GM21529 (cell line): ENCODE measurements around the gene PAMR1.

Source experiments
- ATAC-seq: cut with Tn5 transposase; IDR thresholded peaks from one replicate; pipeline ENCODE4 v1.9.1; 2021; ENCODE audit not compliant: unreplicated experiment

PAMR1 gene

DNA sequence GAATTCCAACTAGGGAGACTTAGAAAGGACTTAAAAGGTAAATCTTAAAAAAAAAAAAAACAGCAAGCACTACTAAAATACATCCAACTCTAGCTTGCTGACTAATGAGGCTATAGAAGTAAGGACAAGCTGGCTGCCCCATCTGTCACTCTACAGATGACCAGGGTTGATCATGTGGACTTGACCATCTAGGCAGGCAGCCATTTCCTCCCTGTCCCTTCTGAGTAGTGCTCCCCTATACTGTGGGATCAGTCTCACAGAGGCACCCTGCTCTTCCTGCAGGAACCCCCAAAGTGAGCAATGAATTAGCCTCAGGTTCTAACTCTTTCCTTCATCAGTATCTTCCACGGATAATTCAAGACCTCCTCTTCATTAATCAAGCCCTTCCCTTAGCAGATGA is 118.4 kb downstream of the PAMR1 start:
- no peak for ATAC-seq

DNA sequence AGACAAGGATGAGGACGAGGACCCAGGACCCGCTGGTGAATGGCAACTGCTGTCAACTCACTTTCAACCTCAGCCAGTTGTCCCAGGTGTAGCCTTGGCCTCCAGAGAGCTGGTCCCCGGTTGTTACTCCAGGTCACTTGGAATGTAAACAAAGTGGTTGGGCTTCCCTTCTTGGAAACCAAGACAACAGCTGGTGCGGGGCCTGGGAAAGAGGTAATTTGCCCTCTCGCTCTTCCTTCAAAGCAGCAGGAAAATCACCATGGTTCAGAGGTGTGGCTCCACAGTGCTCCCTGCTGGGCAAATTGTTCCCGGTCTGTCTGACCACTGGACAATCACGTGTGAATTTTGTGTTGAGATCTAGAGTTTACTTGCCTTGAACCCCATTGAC is 121.0 kb downstream of the PAMR1 start:
- ATAC-seq, result no peak

DNA sequence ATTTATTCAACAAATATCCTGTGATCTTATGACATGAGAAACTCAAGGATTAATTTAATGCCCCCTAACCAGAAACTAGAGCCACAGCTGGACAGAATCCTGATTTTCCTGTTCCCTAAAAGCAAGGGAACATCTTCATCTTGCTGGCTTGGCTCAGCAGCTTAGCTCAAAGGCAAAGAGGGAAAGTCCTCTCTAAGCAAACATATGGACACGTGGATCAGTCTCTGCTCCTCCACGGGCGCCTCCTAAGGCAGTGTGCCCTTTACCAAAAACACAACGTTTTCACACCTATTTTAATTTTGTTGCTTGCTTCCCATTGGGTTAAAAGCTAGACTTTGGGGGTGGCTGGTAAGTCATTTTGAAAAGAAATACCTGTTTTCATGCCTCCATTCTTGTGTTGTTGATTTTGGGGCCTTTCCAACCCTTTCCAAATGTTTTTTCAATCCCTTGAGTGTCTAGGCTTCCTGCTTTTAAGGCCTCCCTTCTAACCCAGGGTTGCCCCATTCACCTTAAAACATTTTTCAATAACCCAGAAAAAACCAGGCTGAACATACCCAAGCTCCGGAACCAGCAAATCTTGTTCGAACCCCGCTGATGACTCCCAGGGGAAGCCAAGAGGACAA is 121.5 kb downstream of the PAMR1 start:
- no peak for ATAC-seq

DNA sequence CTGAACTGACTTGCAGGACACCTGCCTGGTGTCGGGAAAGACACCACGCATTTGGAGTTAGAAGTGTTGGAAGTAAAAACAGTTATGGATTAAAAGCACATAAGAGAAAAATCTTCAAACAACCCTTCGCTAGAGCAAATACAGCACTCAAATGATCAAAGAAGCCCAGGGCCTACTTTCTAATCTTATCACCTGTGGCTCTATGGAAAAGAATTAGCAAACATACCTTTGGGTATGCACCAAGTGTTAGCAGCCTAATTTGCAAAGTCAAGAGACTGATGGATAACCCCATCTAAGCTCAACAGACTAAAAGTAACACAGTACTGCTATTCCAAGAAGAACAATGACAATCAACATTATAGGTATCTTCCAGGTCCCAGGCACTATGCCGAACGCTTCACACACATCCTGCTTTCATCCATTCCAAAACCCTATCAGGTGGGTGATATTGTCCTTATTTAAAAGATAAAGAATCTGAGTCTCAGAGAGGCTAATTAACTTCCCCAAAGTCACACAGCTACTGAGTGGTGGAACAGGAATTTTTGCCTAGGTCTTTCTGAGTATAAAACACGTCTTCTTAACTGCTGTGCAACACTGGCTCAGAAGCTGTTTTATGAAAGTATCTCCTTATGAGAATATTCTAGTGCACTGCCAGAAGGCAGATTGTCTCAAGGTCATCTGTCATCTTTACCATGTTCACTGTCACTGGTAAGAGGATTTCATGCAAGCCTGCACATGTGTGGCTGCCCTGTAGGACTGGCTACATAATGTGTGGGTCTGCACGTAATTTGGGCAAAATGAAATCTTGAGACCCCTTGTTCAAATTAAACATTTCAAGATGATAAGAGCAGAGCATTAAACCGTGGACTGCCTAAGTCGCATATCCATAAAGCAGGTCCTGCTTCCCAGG is 122.4 kb downstream of the PAMR1 start:
- ATAC-seq, result no peak

DNA sequence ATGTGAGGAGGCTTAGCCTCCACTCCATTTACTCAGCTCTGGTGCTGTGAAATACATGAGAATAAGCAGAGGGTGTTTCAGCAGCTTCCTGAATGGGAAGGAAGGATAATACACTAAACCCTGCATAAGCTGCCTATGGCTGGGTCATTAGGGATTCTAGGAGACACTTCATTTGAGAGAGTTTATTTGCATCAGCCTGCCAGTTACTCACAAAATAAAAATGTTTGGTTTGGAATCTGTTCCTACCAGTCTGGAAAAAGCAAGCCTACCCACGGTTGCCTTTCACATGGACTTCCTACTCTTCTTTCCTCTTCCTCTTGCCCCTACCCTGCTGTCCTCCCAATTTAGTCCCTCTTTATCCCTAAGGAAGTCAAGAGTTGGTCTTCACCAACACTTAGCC is 126.5 kb downstream of the PAMR1 start:
- ATAC-seq, result no peak

DNA sequence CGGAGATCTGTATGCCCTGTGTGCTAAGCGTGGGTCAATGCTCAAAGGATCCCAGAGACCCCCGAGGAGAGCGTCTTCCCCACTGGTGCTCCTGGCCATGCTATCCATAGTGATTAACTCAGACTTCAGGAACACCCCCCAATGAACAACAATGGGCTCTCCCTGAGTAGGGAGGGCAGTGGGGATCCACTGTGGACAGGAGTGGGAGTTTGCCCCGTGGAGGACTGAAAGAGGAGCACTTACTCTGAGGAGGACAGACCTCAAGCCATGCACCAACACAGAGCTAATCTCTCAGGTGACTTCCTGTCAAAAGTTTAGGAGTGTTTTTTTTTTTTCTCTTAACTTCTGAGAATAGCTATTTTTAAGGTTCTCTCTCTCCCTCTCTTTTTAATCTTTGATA is 130.5 kb downstream of the PAMR1 start:
- no peak for ATAC-seq

DNA sequence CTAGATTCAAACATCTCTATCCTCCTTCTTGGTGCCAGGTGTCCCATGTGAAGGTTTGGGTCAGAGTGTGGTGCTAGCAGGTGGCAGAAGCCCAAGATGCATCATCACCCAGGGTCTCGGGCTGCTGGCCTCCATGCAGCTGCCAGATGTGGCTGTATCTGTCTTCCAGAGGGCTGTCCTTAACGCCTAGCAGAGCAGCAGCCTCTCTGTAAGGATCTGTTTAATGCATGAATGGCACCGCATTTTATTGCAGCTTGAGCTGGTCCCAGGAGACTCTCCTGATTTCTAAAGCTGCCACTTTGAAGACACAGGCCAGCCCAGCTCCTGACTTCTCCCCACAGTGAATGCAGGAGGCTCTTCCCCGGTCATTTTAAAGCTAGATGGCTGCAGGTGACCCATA is 132.3 kb downstream of the PAMR1 start:
- ATAC-seq, result no peak

DNA sequence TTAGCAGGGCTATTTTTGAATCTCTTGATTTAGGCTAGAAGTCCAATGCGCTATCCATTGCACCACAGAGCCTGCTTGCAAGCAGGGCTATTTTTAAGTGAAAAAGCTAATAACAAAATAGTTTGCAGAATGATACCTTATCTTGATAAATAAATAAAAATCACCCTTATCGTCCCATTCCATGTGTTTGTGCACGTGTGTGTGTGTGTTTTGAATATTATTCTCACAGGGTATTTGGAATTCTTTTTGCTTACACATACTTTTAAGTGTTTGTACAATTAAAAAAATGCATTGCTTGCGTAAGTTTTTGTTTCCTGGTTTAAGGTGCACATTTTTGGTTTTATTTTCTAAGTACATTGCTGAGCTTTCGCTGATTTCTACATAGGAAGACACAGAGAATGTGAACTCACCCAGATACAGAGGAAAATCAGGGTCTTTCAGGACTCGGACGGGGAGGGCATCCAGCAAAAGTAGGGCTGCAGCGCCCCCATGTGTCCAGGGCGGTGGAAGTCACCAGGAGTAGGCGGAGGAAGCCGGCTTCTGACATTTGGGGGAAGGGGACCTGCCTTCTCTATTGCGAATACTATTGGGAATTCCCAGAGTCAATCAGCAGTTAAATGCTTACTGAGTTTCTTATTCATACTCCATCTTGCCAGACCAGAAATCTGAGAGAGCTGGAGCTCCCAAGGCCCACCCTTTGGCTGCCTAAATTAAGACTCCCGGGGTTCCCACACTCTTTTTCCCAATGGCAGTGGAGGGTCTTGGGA is 133.3 kb downstream of the PAMR1 start:
- ATAC-seq, result no peak

DNA sequence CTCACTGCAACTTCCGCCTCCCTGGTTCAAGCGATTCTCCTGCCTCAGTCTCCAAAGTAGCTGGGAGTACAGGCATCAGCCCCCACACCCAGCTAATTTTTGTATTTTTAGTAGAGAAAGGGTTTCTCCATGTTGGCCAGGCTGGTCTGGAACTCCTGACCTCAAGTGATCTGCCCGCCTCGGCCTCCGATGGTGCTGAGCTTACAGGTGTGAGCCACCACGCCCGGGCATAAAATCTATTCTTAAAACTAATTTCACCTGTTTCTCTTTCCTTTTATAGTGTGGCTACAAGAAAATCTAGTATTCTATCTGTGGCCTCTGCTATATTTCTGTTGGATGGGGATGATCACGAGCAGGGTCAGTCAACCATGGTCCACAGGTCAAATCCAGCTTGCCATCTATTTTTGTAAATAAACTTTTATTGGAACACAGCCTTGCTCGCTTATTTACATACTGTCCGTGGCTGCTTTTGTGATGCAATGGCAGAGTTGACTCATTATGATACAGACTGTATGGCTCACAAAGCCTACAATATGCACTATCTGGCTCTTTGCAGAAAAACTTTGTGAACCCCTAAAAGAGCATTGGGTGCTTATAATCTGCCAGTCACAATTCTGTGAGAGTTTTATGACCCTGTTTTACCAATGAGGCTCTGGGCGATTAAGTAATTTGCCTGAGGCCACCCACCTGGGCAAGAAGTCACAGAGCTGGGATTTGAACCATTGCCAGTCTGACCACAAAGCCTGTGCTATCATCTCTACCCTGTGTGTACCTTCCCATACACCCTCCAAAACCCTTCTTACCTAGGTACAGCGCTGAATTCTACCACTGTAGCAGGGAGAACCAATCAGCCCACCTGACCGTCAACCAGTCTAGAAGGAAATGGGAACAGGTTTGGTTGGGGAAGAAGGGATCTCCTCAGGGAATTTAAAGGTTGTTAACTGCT is 134.4 kb downstream of the PAMR1 start:
- peak; percentile 90 for ATAC-seq

DNA sequence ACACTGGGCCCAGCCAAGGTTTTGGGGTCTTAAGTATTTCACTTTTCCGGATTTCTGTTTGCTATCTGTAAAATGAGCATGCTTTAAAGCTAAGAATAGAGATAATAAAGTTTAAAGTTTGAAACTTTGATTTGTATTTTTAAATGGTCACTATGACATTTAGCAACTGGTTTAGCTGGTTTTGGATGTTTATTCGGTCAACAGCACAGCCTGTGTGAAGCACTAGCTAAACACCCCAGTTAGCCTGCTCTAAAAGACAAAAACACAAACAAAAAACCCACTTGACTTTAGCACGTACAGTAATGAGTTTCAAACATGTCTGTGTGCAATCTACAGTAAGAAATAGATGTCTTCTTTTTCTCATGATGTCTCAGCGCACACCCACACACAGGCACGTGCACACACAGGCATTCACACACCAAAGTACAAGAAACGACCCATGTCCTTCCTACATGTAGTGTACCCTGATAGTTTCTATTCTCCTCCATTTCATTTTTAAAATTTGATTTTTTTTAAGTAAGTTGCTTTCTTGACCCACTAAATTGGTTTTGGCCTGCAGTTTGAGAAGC is 135.4 kb downstream of the PAMR1 start:
- ATAC-seq, result no peak

DNA sequence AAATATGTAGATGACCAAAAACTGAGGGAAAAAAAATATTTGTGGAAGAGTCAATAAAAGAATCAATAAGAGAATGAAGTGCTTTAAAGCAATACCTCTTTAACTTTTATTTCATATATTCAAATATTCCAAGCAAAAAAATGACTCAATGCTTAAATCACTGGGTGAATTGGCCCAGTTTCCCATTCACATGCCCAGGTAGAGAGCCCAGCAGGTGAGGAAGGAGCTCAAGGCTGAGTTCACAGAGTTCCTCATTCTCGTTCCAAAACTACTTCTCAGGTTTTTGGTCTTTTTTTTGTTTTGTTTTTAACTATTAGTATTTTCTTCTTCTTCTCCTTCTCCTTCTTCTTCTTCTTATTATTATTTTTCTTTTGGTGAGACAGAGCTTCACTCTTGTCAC is 136.3 kb downstream of the PAMR1 start:
- ATAC-seq, result no peak

DNA sequence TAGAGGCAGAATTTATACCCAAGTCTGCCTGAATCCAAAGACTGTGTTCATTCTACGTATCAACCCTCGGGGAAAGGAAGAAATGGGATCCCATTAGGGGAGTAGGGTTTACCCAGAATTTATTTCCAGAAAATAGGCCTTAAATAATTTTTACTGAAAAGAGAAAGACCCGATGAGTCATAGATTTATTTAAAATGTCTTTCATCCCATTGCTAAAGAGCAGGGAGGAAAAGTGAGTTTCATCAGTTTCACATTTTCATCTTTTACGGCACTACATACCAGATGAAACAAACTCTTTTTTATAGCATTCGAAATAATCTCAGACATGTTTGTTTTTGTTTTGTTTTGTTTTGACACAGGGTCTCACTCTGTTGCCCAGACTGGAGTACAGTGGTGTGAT is 137.4 kb downstream of the PAMR1 start:
- no peak for ATAC-seq

DNA sequence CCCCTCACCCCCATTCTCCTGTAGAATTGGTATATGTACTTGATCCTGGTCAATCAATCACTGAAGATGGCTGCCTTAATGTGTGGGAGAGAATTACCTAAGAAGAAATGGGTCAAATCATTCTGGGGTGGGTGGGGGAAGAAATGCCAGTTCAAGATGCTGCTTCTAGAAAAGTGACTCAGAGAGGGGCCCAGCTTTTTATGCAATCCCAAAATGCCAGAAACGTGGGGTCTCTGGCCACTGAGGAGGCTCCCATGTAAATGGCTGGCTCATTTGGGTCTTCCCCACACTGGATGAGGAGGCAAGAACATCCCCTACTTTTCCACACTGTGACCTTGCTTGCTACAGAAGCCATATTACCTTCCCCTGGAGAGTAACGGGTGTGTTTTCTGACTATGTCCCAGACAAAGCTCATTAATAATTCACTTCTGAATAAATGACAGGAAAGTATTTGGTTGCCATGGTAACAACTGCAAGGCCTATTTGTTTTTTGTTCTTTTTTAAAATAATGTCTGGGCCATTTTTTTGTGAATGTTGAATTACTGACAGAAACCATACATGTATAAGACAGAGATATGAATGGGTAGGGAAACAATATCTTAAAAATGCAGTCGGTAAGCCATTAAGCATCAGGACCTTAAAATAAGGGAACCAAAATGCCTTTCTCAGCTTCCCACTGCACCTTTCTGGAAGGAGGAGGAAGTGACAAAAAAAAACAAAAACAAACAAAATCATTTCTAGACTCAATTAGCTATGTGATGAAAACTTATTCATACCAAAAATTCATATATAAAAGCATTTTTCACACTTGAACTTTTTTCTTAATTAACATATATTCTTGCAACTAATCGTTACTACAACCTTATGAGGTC is 138.1 kb downstream of the PAMR1 start:
- no peak for ATAC-seq

DNA sequence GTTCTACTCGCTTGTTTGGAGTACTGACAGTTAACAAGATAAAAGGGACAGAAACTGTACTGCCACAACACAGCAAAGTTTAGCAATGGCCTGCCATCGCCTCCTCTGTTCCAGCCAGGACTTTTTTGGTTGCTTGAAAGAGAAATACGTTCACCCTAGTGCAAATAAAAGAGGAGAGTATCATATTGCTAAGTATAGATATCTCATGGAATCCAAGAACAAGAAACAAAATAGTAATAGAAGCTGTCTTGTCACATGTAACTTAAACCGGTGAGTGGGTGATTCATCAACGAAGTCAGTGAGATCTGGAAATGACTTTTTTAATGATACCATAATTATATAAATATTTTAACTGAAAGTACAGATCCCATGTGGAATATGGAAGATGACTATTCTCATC is 141.5 kb downstream of the PAMR1 start:
- ATAC-seq, result no peak
